IPS DF 19.7 (cell line): ENCODE measurements around the gene VPS35.

Experiments used
- DNase-seq: peaks from one replicate; pipeline ENCODE4 v3.0.0-alpha.2; 2013; ENCODE audit warnings: low read depth, low spot score

The VPS35 gene

DNA sequence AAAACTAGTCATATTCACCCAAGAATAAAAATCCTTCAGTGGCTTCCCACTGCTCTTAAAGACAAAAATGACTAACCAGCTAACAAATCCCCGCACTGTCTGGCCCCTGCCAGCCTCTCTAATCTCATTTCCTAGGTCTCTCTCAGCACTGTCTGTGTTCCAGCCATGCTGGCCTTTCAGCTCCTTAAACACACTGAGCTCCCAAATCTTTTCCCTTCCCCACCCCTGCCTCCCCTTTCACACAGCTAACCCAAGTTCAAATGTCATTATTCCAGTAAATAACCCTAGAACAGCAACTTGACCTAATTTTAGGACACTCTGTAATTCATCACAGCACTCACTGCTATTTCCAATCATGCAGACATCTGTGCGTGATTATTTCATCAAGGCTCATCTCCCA is 75.6 kb downstream of the VPS35 start:
- no peak for DNase-seq

DNA sequence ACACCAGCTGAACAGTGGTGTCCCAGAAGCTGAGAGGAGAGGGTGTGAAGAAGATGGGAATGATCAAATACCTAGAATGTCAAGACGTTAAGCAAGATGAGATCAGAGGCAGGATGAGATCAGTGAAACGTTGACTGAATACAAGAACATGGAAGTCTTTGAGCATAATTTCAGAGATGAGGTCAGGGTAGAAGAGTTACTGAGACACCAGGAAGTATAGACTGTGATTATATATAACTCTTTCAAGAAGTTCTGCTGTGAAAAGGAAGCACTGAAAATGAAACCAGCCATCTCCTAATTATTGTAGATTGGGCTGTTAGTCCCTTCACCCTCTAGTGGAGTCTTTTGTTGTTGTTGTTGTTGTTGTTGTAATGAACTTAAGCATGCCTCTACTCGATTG is 76.9 kb downstream of the VPS35 start:
- DNase-seq: no peak

DNA sequence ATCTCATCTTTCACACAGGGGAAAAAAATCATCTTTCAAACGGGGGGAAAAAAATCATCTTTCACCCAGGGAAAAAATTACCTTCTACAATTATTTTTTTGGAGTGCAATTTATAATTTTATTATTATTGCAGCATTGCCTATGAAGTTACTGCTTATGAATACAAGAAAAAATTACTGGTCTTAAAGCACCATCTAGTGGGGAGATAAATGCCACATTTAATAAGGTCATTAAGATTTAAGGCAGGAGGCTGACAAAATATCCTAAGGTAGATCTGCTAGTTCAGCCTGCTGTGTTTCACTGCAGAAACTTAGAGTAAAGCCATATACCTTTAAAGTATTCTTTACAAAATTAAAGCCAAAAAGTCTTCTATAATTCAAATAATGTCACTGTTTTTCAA is 81.4 kb downstream of the VPS35 start:
- DNase-seq: no peak

GRCh38 chr16:46606231-46606630 is 82.7 kb downstream of the VPS35 start:
- no peak for DNase-seq
